ENCODE data around the gene EFCAB8.

EFCAB8 gene

DNA sequence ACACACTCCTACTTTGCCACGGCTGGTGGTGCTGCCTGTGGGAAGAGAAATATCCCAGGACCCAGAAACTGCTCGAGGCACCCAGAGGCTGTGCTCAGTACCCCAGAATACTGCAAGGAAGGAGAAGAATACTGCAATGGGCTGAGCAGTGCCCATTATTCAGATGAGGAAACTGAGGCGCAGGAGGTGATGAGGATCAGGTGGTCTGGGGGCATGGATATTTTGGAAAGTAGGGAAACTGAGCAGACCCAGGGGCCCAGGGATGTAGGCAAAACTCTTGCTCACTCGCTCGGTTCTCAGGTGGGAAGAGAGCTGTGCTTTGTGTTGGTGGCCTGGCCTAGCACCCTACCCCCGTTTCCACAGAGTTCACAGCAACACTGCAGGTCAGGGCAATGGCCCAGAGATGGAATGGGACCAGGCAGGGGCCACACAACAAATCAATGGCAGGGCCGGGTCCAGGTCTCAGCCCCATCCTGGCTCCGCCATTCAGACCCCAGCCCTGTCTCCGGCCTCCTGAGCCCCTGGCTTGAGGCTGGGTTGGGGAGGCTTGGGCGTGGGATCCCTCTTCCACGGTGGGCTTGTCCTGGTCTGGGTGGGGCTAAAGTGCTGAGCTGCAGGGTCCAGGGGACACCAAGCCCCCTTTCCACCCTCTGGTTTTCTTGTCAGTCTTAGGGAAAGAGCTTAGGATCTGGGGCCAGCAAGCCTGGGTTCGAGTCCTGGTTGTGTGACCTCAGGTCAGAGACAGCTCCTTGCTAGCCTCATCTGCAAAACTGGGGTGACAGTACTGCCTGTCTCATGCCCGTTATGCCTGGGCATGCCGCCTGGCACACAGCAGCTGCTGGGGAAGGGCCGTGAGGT is 111.6 kb downstream of the EFCAB8 start:
- DNase-seq (no peak), ATAC-seq (ENCODE audit: insufficient read depth, low read depth) (no peak)
- H3K27me3 ChIP-seq (ENCODE audit: insufficient read depth, low read length, poor library complexity): no peaks in the 10 kb centered on the region
- TF ChIP-seq, protein P1, sequence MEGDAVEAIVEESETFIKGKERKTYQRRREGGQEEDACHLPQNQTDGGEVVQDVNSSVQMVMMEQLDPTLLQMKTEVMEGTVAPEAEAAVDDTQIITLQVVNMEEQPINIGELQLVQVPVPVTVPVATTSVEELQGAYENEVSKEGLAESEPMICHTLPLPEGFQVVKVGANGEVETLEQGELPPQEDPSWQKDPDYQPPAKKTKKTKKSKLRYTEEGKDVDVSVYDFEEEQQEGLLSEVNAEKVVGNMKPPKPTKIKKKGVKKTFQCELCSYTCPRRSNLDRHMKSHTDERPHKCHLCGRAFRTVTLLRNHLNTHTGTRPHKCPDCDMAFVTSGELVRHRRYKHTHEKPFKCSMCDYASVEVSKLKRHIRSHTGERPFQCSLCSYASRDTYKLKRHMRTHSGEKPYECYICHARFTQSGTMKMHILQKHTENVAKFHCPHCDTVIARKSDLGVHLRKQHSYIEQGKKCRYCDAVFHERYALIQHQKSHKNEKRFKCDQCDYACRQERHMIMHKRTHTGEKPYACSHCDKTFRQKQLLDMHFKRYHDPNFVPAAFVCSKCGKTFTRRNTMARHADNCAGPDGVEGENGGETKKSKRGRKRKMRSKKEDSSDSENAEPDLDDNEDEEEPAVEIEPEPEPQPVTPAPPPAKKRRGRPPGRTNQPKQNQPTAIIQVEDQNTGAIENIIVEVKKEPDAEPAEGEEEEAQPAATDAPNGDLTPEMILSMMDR (IDR thresholded peaks at IDR 0.05; ENCODE audit: borderline replicate concordance, extremely low read depth, low read length, poor library complexity, severe bottlenecking): no peak
- TF ChIP-seq EZH2 (IDR thresholded peaks at IDR 0.05; ENCODE audit: borderline replicate concordance, low read depth, low read length, severe bottlenecking): no peak
- peak overlapping the region; percentile 83 for H3K27ac ChIP-seq (ENCODE audit: low read length)
- H3K9ac ChIP-seq (ENCODE audit: low read depth, low read length): peak overlapping the region; percentile 49
- H3K36me3 ChIP-seq (ENCODE audit: insufficient read depth, low read length): no peaks in the 10 kb centered on the region
- peak overlapping the region; percentile 49 for H3K4me2 ChIP-seq (ENCODE audit: insufficient read depth, low read length)
- peak overlapping the region; percentile 64 for H2AFZ ChIP-seq (ENCODE audit: low read depth, low read length)
- H3K79me2 ChIP-seq (ENCODE audit: insufficient read depth, low read length): no peaks in the 10 kb centered on the region
- H3K4me3 ChIP-seq (ENCODE audit: low read depth in 1 of 2, low read length in 2 of 2): peak overlapping the region in 1 of 2 experiments; percentile 17; a peak in 2 of 4 replicates
- peaks cover 89% of the 10 kb centered on the region for H3K4me1 ChIP-seq (ENCODE audit: insufficient read depth, low read length)
- no peaks in the 10 kb centered on the region for H3K9me3 ChIP-seq (ENCODE audit: insufficient read depth, low read length, severe bottlenecking)
- no peaks in the 10 kb centered on the region for H4K20me1 ChIP-seq (ENCODE audit: insufficient read depth, low read length)

DNA sequence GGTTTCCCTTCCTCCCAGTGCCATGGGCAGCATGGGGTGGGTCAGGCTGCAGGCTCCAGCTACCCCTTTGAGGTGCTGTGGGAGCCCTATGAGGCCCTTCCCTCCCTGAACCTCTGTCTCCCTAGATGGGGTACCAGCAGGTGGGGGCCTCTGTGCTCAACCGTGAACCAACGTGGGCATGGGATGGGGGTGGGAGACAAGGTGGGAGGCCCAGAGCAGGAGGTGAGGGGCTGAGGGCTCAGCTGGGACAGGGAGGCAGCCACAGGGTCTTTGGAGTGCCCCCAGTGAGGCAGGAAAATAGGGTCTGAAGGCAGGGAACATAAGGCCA is 112.2 kb downstream of the EFCAB8 start:
- Histone ChIP-seq H3K4me2 (ENCODE audit: insufficient read depth, low read length) (peak overlapping the region; percentile 49), H2AFZ (ENCODE audit: low read depth, low read length) (peak overlapping the region; percentile 64), H3K79me2 (ENCODE audit: insufficient read depth, low read length) (no peaks in the 10 kb centered on the region), H3K4me1 (ENCODE audit: insufficient read depth, low read length) (peaks cover 88% of the 10 kb centered on the region), H3K4me3 (ENCODE audit: low read depth in 1 of 2, low read length in 2 of 2) (peak overlapping the region in 1 of 2 experiments; percentile 17; a peak in 2 of 4 replicates), H3K36me3 (ENCODE audit: insufficient read depth, low read length) (no peaks in the 10 kb centered on the region), H3K27ac (ENCODE audit: low read length) (peak overlapping the region; percentile 83), H4K20me1 (ENCODE audit: insufficient read depth, low read length) (no peaks in the 10 kb centered on the region), H3K27me3 (ENCODE audit: insufficient read depth, low read length, poor library complexity) (no peaks in the 10 kb centered on the region), H3K9me3 (ENCODE audit: insufficient read depth, low read length, severe bottlenecking) (peaks cover 3% of the 10 kb centered on the region), H3K9ac (ENCODE audit: low read depth, low read length) (peak overlapping the region; percentile 49)
- no peak for TF ChIP-seq EZH2 (IDR thresholded peaks at IDR 0.05; ENCODE audit: borderline replicate concordance, low read depth, low read length, severe bottlenecking)
- TF ChIP-seq, protein P1 (IDR thresholded peaks at IDR 0.05; ENCODE audit: borderline replicate concordance, extremely low read depth, low read length, poor library complexity, severe bottlenecking): no peak
- ATAC-seq (ENCODE audit: insufficient read depth, low read depth) (no peak), DNase-seq (peak; percentile 53)

DNA sequence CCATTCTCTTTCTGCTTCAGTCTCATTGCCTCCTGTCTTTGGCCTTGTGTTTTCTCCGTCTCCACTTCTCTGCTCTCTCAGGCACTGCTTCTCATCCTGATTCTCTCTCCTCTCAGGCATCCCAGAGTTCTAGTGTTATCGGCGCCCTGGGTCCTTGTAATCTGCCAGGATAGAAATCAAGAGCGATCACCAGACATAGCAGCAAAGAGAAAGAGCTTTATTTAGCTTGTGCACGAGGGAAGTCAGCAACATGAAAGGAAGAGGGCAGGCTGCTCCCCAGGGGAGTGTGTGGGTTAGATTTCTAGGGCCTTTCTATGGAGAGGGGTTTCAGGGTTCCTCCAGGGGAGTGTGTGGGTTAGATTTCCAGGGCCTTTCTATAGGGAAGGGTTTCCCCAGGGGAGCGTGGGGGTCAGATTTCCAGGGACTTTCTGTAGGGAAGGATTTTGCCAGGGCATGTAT is 113.0 kb downstream of the EFCAB8 start:
- peak; percentile 80 for DNase-seq
- peak; percentile 68 for ATAC-seq (ENCODE audit: insufficient read depth, low read depth)
- Histone ChIP-seq H3K9me3 (ENCODE audit: insufficient read depth, low read length, severe bottlenecking) (peaks cover 11% of the 10 kb centered on the region), H4K20me1 (ENCODE audit: insufficient read depth, low read length) (no peaks in the 10 kb centered on the region), H3K4me2 (ENCODE audit: insufficient read depth, low read length) (peak overlapping the region; percentile 49), H3K27ac (ENCODE audit: low read length) (peak overlapping the region; percentile 83), H3K79me2 (ENCODE audit: insufficient read depth, low read length) (no peaks in the 10 kb centered on the region), H3K36me3 (ENCODE audit: insufficient read depth, low read length) (no peaks in the 10 kb centered on the region), H3K4me3 (ENCODE audit: low read depth in 1 of 2, low read length in 2 of 2) (peak overlapping the region in 1 of 2 experiments; percentile 17; a peak in 2 of 4 replicates), H2AFZ (ENCODE audit: low read depth, low read length) (peak overlapping the region; percentile 64), H3K4me1 (ENCODE audit: insufficient read depth, low read length) (peaks cover 88% of the 10 kb centered on the region), H3K9ac (ENCODE audit: low read depth, low read length) (peak overlapping the region; percentile 49), H3K27me3 (ENCODE audit: insufficient read depth, low read length, poor library complexity) (no peaks in the 10 kb centered on the region)
- no peak for TF ChIP-seq EZH2 (IDR thresholded peaks at IDR 0.05; ENCODE audit: borderline replicate concordance, low read depth, low read length, severe bottlenecking)
- TF ChIP-seq, protein P1 (IDR thresholded peaks at IDR 0.05; ENCODE audit: borderline replicate concordance, extremely low read depth, low read length, poor library complexity, severe bottlenecking): no peak

Data from DND-41 (cell line).